Stimulated activated effector memory CD8-positive, alpha-beta T cell treated with anti-CD3 and anti-CD28 coated beads, Interleukin-12 subunit alpha, Interleukin-12 subunit beta, amount 100 ng/mL, for 72 hours (primary cell): Measurements from ENCODE around the gene COTL1.
A peak's percentile ranks its signal among the peaks of the same experiment; 100 is the strongest.

ENCODE experiments used
- ATAC-seq: fragments of 150-1000 bp; cut with Tn5 transposase; 2 replicates; pipeline ENCODE4 v1.10.0; 2021
- DNase-seq, 2 donors: peaks; one replicate each; pipeline ENCODE4 v3.0.0; 2021 to 2022; ENCODE audit warnings: low spot score in 2 of 2
- H3K27ac Mint-ChIP-seq: one replicate; pipeline ENCODE4 v1.8.0; 2022; ENCODE audit warnings: mild to moderate bottlenecking, mixed read lengths
- H3K36me3 Mint-ChIP-seq: one replicate; pipeline ENCODE4 v1.8.0; 2022; ENCODE audit warnings: mild to moderate bottlenecking, mixed read lengths
- H3K4me1 Mint-ChIP-seq: one replicate; pipeline ENCODE4 v1.8.0; 2022; ENCODE audit warnings: mixed read lengths
- H3K4me3 Mint-ChIP-seq: one replicate; pipeline ENCODE4 v1.8.0; 2022; ENCODE audit warnings: mild to moderate bottlenecking, mixed read lengths
- H3K9me3 Mint-ChIP-seq: one replicate; pipeline ENCODE4 v1.8.0; 2022; ENCODE audit warnings: mixed read lengths

COTL1 gene

DNA sequence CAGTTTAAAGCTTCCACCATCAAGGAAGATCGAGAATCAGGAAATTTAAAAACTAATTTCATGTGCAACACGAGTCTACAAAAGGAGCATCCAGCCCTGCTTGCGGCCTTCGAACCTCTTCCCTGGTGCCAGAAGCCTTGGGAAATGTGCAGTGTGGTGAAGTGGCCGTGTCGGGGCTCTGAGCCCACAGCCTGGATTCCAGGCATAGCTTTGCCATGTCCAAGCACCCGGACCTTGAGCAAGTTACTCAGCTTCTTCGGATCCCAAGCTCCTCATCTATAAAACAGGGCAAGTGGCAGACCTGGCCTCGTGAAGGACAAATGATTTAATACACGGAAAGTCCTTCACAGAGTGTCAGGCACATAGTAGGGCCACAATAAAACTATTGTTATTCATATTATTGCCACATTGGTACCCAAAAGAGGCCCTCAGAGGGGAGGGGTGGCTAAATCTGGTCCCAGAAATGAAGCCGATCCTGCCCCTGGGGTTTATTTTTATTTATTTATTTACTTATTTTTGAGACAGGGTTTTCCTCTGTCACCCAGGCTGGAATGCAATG, 34.8 kb downstream of the COTL1 start:
- Mint-ChIP-seq H3K36me3 (peaks cover 38% of the 10 kb centered on the region), H3K9me3 (no peaks in the 10 kb centered on the region), H3K4me1 (peaks cover 18% of the 10 kb centered on the region), H3K27ac (no peak overlapping the region), H3K4me3 (no peak overlapping the region)
- DNase-seq: no peak
- no peak for ATAC-seq

DNA sequence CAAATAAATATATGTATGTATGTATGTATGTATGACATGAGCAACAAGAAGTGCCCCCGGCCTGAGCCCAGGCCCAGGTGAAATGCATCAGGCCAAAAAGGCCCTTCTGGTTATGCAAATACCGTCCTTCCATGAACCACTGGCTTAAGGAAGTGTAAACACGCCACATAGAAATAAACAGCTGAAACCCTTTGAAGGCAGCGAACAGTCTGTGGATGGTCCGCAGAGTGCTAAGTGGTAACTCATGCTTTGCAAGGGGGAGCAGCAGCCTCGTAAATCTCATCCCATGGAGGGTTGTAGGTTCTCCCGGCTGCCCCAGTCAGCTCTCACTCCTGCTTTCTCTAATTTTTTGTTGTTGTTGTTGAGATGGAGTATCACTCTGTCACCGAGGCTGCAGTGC, 36.7 kb downstream of the COTL1 start:
- H3K27ac Mint-ChIP-seq: peak overlapping the region; percentile 78
- DNase-seq (no peak), ATAC-seq (no peak)
- peaks cover 26% of the 10 kb centered on the region for H3K4me1 Mint-ChIP-seq
- no peak overlapping the region for H3K4me3 Mint-ChIP-seq
- peaks cover 26% of the 10 kb centered on the region for H3K36me3 Mint-ChIP-seq
- H3K9me3 Mint-ChIP-seq: no peaks in the 10 kb centered on the region

DNA sequence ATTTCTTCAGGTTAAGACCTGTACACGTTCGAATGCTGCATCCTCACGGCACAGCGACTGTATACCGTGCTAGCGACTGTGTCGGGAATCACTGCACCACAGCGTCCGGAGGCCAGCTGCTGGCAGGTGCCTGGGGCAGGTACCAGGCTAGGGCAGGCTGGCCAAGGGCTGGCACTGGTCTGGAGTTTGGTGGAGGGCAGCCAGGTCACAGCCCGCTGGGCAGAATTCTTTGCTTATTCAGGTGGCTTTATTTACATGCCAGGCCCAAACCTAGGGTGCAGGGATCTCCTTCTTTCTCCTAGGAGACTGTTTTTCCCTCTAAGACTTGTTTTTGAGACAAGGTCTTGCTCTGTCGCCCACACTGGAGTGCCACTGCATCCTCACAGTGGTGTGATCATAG, 37.9 kb downstream of the COTL1 start:
- H3K9me3 Mint-ChIP-seq: no peaks in the 10 kb centered on the region
- peaks cover 23% of the 10 kb centered on the region for H3K36me3 Mint-ChIP-seq
- ATAC-seq: no peak
- no peak for DNase-seq
- peak overlapping the region; percentile 78 for H3K27ac Mint-ChIP-seq
- H3K4me1 Mint-ChIP-seq: peaks cover 26% of the 10 kb centered on the region
- no peak overlapping the region for H3K4me3 Mint-ChIP-seq

DNA sequence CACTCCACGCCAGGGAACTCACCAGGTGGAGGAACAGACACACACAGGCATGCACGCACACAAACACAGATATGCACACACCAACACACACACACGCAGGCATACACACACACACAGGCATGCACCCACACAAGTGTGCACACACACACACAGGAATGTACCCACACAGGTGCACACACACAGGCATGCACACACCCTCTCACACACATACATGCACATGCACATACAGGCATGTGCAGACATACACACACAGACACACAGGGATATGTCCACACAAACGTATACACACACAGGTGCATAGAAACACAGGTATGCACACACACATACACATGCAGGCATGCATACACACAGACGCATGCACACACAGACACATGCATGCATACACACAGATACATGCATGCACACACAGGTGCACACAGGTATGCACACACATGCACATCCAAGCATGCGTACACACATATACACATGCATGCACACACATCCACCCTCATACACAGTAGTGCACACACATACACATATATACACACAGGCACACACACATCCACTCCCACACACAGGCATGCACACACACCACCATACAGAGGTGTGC, 39.2 kb downstream of the COTL1 start:
- ATAC-seq (no peak), DNase-seq (no peak)
- H3K36me3 Mint-ChIP-seq: peaks cover 30% of the 10 kb centered on the region
- H3K9me3 Mint-ChIP-seq: no peaks in the 10 kb centered on the region
- peaks cover 26% of the 10 kb centered on the region for H3K4me1 Mint-ChIP-seq
- peak overlapping the region; percentile 58 for H3K27ac Mint-ChIP-seq
- H3K4me3 Mint-ChIP-seq: no peak overlapping the region

DNA sequence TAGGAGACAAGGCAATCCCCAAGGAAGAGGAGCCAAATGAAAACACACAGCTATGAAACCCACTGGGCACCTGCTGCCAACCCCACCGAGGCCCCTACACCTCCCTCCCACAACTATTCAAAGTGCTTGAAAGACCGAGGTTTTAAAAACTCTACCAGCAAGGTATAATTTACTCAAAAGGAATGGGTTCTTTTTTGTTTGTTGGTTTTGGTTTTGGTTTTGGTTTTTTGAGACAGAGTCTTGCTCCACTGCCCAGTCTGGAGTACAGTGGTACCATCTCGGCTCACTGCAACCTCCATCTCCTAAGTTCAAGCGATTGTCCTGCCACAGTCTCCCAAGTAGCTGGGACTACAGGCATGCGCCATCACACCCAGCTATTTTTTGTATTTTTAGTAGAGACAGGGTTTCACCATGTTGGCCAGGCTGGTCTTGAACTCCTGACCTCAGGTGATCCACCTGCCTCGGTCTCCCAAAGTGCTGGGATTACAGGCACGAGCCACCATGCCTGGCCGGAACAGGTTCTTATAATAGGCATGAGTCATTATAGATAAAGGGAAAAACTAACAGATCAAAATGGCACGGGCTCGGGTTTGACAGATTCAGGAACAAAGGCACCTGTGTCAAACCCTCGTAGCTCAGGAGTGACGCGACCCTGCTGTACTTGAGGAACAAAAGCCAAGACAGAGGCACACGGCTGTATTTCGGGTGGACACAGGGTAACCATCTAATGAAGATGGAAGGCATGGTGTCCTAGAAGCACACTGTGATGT, 40.7 kb downstream of the COTL1 start:
- peak overlapping the region; percentile 61 for H3K27ac Mint-ChIP-seq
- ATAC-seq (no peak), DNase-seq (no peak)
- H3K36me3 Mint-ChIP-seq: peaks cover 37% of the 10 kb centered on the region
- H3K9me3 Mint-ChIP-seq: no peaks in the 10 kb centered on the region
- H3K4me1 Mint-ChIP-seq: peaks cover 32% of the 10 kb centered on the region
- H3K4me3 Mint-ChIP-seq: no peak overlapping the region

DNA sequence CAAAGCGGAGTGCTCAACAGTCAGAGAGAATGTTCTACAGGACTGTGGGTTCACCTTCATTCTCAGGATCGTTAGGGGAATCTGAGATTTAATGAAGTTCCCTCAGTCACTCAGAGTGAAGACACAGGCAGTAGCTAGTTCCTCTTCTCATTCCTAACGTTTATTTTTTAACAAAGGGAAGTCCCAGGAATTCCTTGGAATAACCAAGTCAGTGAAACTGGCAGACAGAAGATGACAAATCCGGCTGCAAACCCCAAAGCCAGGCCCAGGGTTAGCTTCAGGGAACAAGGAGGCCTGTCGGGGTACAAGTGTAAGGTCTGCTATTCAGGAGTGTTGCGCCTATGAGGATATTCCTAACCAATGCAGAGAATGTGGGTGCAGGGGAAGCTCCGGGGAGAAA, 42.0 kb downstream of the COTL1 start:
- peaks cover 3% of the 10 kb centered on the region for H3K9me3 Mint-ChIP-seq
- DNase-seq (no peak), ATAC-seq (no peak)
- H3K36me3 Mint-ChIP-seq: peaks cover 39% of the 10 kb centered on the region
- H3K4me3 Mint-ChIP-seq: no peak overlapping the region
- peaks cover 38% of the 10 kb centered on the region for H3K4me1 Mint-ChIP-seq
- peak overlapping the region; percentile 61 for H3K27ac Mint-ChIP-seq

DNA sequence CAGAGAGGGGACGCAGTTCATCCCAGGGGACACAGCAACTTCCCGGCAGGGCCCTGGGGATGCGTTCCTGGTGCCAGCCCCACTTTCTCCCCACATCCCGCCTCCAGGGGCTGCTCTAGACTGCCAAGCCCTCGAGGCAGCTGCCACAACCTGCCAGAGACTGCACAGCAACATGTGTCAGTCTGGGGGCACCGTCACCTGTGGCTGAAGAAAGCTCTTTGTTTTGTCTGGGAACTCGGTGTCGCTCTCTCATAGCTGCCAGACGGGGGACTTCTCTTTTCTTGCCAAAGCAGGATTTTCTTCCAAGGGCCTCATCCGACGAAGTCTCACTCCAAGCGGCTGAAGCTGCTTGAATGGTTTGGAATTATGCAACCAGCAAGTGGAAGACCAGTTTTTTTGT, 43.7 kb downstream of the COTL1 start:
- H3K4me1 Mint-ChIP-seq: peaks cover 32% of the 10 kb centered on the region
- peaks cover 38% of the 10 kb centered on the region for H3K36me3 Mint-ChIP-seq
- no peak overlapping the region for H3K27ac Mint-ChIP-seq

DNA sequence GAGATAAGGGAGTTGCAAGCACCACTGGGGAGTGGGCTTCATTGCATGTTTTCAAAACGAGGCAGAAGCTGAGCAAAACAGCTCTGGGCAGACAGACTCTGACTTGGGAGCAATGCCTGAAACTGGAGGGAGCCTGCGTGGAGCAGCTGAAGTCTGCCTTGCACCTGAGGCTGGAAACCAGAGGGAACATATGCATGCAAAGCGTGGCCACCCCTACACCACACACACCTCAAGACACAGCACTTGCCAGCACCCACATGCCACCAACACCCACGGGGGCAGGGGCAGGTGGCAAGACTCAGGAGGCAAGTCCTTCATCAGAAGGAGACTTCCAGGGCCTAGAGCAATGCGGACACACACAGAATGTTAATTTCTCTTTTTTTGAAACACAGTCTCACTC, 45.8 kb downstream of the COTL1 start:
- Mint-ChIP-seq H3K9me3 (peaks cover 6% of the 10 kb centered on the region), H3K4me3 (no peak overlapping the region), H3K4me1 (peaks cover 23% of the 10 kb centered on the region), H3K27ac (peak overlapping the region; percentile 74), H3K36me3 (peaks cover 51% of the 10 kb centered on the region)
- no peak for ATAC-seq
- DNase-seq: no peak

More for the DNA sequence above, 43.7 kb downstream of the COTL1 start:
- H3K4me3 Mint-ChIP-seq: no peak overlapping the region
- ATAC-seq (no peak), DNase-seq (no peak)
- peaks cover 6% of the 10 kb centered on the region for H3K9me3 Mint-ChIP-seq

DNA sequence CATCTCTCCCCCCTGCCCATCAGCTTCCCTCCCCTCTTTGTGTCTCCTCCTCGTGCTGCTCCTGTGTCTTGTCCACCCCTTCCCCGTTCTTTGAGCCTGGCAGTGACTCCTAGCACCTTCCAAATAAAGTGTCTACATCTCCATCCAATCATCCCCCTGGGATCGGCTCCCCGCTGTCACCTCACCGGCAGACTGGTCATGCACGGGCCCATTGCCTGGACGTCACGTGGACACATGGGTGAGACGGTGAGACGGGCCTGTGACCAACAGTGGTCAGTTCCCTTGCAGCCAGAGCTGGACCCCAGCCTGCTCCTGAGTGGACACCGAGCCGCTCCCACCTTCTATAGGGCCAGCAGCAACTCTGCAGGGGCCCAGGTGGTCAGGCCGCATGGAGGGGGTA, 46.4 kb downstream of the COTL1 start:
- no peak for DNase-seq
- Mint-ChIP-seq H3K4me1 (peaks cover 23% of the 10 kb centered on the region), H3K4me3 (no peak overlapping the region)

DNA sequence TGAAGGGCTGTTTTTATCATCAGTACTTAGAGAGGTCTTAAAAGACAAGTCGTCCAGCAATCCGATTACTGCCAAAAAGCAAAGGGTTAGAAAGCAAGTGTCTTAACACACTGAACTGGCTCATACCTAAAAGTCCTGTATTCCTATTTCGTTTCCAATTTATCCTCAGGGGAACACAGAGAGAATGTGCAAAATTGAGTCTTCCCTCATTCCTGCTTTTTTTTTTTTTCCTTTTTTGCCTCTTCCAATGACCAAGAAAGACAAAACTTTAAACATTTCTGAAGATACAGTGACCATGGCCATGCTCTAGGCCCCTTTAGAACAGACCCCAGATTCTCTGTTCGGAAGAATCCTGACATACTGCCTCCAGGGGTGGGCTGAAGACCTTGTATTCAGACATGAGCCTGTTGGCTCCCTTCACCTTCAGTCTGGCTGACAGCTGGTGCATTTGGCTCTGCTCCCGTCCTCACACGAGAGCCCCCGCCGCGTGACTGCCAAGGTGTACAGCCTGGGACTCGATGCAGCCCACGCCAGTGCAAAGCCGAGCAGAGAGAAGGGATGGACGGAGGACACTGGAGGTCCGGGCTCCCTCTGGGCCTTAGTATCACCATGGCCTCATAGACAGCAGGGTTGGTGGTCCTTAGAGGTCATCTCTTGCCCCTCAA, 47.0 kb downstream of the COTL1 start:
- DNase-seq (no peak), ATAC-seq (no peak)
- Mint-ChIP-seq H3K36me3 (peaks cover 63% of the 10 kb centered on the region), H3K4me3 (no peak overlapping the region), H3K4me1 (peaks cover 23% of the 10 kb centered on the region), H3K27ac (no peak overlapping the region), H3K9me3 (peaks cover 6% of the 10 kb centered on the region)

More for the DNA sequence above, 46.4 kb downstream of the COTL1 start:
- Mint-ChIP-seq H3K27ac (no peak overlapping the region), H3K9me3 (peaks cover 6% of the 10 kb centered on the region), H3K36me3 (peaks cover 57% of the 10 kb centered on the region)
- ATAC-seq: no peak

DNA sequence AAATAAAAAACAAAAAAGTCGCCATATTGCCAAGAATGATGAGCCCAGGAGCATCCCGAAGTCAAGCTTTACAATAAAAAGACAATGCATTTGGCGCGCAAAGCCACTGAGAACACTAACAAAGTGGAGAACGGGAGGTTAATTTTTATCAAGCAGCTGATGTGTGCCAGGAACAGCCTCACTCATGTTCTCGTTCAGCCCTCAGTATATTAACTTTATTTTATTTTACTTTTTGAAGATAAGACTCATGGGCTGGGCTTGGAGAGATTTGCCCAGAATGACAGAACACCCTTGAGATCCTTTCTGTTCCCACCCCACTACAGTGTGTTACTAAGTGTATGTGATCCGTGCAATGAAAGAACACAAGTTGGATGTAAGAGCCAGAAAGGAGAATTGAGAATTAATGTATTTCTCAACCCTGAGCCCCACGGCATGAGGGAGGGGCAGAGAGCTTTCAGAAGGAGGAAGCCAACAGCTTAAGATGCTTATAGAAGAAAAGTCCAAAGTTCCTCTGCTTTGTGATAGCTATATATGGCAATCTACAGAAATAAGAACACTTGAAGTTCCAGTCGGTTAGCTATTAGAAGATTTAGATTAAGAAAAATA, 48.4 kb downstream of the COTL1 start:
- peaks cover 73% of the 10 kb centered on the region for H3K36me3 Mint-ChIP-seq
- DNase-seq: no peak
- H3K4me1 Mint-ChIP-seq: peaks cover 23% of the 10 kb centered on the region
- no peak for ATAC-seq
- peaks cover 6% of the 10 kb centered on the region for H3K9me3 Mint-ChIP-seq
- H3K27ac Mint-ChIP-seq: peak overlapping the region; percentile 54
- H3K4me3 Mint-ChIP-seq: no peak overlapping the region

DNA sequence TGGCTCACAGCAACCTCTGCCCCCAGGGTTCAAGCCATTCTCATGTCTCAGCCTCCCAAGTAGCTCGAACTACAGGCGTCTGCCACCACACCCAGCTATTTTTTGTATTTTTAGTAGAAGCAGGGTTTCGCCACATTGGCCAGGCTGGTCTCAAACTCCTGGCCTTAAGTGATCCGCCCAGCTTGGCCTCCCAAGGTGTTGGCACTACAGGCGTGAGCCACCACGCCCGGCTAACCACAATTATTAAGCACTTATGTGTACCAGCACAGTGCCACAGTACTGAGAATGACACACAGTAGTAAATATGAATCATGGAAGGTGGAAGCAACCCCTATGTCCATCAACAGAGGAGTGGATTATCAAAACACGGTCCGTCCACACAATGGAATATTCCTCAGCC, 49.8 kb downstream of the COTL1 start:
- H3K4me3 Mint-ChIP-seq: no peak overlapping the region
- DNase-seq (no peak), ATAC-seq (no peak)
- H3K4me1 Mint-ChIP-seq: peaks cover 23% of the 10 kb centered on the region
- peak overlapping the region; percentile 17 for H3K27ac Mint-ChIP-seq
- H3K9me3 Mint-ChIP-seq: peaks cover 6% of the 10 kb centered on the region
- peaks cover 68% of the 10 kb centered on the region for H3K36me3 Mint-ChIP-seq

DNA sequence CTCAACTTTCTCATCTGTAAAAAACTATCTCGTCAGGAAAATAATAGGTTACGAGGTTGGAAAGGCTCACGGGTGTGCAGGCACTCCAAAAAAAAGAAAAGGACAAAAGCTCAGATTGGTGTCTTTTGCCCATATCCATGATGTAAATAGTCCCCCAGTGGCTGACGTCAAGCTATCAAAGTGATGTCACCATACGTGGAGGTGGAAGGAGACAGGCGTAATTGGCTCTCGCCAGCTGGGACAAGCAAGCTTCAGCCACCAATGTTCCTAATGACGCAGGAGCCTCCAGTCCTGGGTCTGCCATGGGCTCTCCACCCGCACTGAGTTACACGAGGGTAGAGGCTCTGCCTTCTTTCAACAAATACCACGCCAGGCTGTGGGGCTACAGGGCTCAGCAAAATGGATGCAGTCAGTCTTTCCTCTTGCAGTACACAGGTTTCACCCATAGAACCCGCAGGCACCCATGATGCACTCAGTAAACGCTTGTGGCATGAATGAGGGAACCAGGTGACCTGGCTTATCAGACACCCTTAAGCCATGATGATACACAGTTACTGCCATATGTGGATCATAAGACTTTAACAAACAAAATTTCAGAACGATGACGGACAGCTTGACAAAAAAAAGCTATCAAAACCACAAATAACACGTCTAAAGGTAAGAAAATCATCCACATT, 50.5 kb downstream of the COTL1 start:
- no peak for DNase-seq
- Mint-ChIP-seq H3K4me1 (peaks cover 19% of the 10 kb centered on the region), H3K9me3 (peaks cover 6% of the 10 kb centered on the region), H3K27ac (peak overlapping the region; percentile 40), H3K4me3 (no peak overlapping the region), H3K36me3 (peaks cover 62% of the 10 kb centered on the region)
- peak; percentile 63 for ATAC-seq

DNA sequence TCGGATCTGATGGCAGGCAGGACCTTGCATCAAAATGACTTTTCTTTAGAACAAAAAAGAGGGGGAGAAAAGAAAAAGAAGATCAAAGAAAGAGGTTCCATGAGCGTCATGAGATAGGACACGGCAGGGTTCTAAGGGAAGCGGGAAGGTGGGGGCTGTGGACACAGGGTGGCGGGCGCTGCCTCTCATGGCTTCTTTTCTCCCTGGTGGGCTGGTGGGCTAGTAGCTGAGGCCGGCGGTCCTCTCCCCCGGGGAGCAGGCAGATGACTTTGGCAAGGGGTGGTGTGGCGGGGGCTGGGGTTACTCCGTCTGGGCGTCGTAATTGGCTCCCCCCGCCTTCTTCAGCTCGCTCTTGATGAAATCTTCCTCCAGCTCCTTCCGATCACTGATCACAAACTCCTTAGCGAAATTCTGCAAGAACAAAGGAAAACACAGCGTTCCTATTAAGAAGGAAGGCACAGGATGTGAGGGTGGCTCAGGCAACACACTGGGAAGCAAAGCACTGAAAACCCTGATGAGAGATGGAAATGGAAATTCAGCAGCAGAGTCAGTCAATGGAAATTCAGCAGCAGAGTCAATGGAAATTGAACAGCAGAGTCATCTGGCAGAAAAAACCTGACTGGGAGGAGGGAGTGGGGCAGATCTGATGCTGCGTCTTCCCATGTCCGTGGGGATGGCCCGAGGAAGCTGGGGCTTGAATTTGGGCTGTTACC, 51.2 kb downstream of the COTL1 start:
- Mint-ChIP-seq H3K4me1 (peaks cover 16% of the 10 kb centered on the region), H3K36me3 (peaks cover 60% of the 10 kb centered on the region), H3K27ac (peak overlapping the region; percentile 40), H3K9me3 (peaks cover 6% of the 10 kb centered on the region), H3K4me3 (no peak overlapping the region)
- ATAC-seq (no peak), DNase-seq (no peak)
